ENCODE results near the gene ZBTB48. TPM values are rescaled to one million over a fixed set of nuclear protein-coding genes. Genes with fewer than 3 reads are reported as not detected.

ZBTB48 gene
- total RNA-seq, 1 donor from 2014 or later, result 19.9 TPM

DNA sequence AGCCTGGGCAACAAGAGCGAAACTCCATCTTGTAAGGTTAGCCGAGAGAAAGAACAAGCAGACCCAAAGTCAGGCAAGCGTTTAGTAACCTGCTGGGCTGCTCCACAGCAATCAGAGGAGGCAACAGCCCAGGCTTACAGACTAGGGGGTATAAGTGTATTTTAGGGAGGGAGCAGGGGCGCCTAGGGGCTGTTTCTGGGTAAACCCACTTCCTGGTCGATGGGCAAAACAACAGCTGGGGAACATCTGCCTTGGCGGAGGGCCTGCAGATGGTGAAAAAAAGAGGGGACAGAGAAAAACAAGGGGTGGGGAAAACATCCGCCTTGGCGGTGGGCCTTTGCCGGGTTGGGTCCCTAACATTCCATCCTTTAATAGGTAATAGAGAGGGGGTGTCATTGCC lies 19.5 kb upstream of the ZBTB48 start:
- TF ChIP-seq, protein P1, sequence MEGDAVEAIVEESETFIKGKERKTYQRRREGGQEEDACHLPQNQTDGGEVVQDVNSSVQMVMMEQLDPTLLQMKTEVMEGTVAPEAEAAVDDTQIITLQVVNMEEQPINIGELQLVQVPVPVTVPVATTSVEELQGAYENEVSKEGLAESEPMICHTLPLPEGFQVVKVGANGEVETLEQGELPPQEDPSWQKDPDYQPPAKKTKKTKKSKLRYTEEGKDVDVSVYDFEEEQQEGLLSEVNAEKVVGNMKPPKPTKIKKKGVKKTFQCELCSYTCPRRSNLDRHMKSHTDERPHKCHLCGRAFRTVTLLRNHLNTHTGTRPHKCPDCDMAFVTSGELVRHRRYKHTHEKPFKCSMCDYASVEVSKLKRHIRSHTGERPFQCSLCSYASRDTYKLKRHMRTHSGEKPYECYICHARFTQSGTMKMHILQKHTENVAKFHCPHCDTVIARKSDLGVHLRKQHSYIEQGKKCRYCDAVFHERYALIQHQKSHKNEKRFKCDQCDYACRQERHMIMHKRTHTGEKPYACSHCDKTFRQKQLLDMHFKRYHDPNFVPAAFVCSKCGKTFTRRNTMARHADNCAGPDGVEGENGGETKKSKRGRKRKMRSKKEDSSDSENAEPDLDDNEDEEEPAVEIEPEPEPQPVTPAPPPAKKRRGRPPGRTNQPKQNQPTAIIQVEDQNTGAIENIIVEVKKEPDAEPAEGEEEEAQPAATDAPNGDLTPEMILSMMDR (IDR thresholded peaks at IDR 0.05), result no peak
- Mint-ChIP-seq H3K27ac (ENCODE audit: unreplicated experiment) (no peak overlapping the region), H3K27me3 (ENCODE audit: low read depth) (peaks cover 2% of the 10 kb centered on the region), H3K36me3 (ENCODE audit: low read depth) (no peaks in the 10 kb centered on the region), H3K4me3 (ENCODE audit: unreplicated experiment) (no peak overlapping the region), H3K4me1 (ENCODE audit: low read depth) (no peaks in the 10 kb centered on the region), H3K9me3 (ENCODE audit: low read depth) (peaks cover 4% of the 10 kb centered on the region)
- no peak for DNase-seq (ENCODE audit: low spot score)

DNA sequence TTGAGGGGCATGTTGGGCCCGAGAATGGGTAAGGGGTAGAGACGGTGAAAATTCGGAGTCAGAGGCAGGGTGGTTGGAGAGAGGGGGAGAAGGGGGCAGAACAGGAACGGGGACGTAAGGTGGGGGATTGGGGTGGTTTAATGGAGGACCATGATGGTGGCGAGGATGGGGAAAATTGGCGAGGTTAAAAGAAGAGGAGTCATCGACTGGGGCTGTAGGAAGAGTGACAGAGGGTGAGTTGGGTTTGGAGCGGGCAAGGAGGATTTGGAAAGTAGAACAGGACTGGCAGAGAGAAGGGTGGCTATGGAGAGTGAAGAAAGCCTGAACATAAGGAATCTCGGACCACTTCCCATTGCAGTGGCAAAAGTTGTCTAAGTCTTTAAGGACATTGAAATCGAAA lies 10.8 kb upstream of the ZBTB48 start:
- no peak overlapping the region for H3K27ac Mint-ChIP-seq (ENCODE audit: unreplicated experiment)
- no peaks in the 10 kb centered on the region for H3K4me1 Mint-ChIP-seq (ENCODE audit: low read depth)
- H3K4me3 Mint-ChIP-seq (ENCODE audit: unreplicated experiment), result no peak overlapping the region
- H3K27me3 Mint-ChIP-seq (ENCODE audit: low read depth), result peaks cover 22% of the 10 kb centered on the region
- H3K36me3 Mint-ChIP-seq (ENCODE audit: low read depth), result peaks cover 3% of the 10 kb centered on the region
- TF ChIP-seq, protein P1 (IDR thresholded peaks at IDR 0.05), result no peak
- DNase-seq (ENCODE audit: low spot score), result no peak
- peaks cover 5% of the 10 kb centered on the region for H3K9me3 Mint-ChIP-seq (ENCODE audit: low read depth)

DNA sequence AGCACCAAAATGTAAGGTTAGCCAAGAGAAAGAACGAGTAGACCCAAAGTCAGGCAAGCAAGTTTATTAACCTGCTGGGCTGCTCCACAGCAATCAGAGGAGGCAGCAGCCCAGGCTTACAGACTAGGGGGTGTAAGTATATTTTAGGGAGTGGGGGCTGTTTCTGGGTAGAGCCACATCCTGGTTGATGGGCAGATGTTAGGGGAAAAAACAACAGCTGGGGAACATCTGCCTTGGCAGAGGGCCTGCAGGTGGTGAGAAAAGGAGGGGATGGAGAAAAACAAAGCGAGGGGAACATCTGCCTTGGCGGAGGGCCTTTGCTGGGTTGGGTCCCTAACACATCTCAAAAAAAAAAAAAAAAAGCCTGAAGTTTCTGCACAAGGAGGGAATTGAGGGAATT lies 9.7 kb upstream of the ZBTB48 start:
- no peak for DNase-seq (ENCODE audit: low spot score)
- Mint-ChIP-seq H3K36me3 (ENCODE audit: low read depth) (peaks cover 3% of the 10 kb centered on the region), H3K9me3 (ENCODE audit: low read depth) (peaks cover 5% of the 10 kb centered on the region), H3K27me3 (ENCODE audit: low read depth) (peaks cover 22% of the 10 kb centered on the region), H3K4me1 (ENCODE audit: low read depth) (no peaks in the 10 kb centered on the region), H3K27ac (ENCODE audit: unreplicated experiment) (no peak overlapping the region), H3K4me3 (ENCODE audit: unreplicated experiment) (no peak overlapping the region)
- TF ChIP-seq, protein P1 (IDR thresholded peaks at IDR 0.05), result no peak

DNA sequence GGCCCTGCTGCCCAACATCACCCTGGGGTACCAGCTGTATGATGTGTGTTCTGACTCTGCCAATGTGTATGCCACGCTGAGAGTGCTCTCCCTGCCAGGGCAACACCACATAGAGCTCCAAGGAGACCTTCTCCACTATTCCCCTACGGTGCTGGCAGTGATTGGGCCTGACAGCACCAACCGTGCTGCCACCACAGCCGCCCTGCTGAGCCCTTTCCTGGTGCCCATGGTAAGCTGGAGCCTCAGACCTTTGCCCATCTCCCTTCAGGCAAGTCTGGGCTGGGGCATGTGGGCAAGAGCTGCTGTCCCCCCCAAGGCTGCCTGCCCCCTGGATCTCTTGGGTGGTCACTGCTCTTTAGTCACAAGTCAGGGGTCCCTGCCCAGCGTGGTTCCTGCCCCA lies 8.8 kb upstream of the ZBTB48 start:
- no peak overlapping the region for H3K4me3 Mint-ChIP-seq (ENCODE audit: unreplicated experiment)
- DNase-seq (ENCODE audit: low spot score), result no peak
- H3K36me3 Mint-ChIP-seq (ENCODE audit: low read depth), result peaks cover 3% of the 10 kb centered on the region
- H3K27ac Mint-ChIP-seq (ENCODE audit: unreplicated experiment), result no peak overlapping the region
- TF ChIP-seq, protein P1 (IDR thresholded peaks at IDR 0.05), result no peak
- no peaks in the 10 kb centered on the region for H3K4me1 Mint-ChIP-seq (ENCODE audit: low read depth)
- peaks cover 22% of the 10 kb centered on the region for H3K27me3 Mint-ChIP-seq (ENCODE audit: low read depth)
- peaks cover 5% of the 10 kb centered on the region for H3K9me3 Mint-ChIP-seq (ENCODE audit: low read depth)

DNA sequence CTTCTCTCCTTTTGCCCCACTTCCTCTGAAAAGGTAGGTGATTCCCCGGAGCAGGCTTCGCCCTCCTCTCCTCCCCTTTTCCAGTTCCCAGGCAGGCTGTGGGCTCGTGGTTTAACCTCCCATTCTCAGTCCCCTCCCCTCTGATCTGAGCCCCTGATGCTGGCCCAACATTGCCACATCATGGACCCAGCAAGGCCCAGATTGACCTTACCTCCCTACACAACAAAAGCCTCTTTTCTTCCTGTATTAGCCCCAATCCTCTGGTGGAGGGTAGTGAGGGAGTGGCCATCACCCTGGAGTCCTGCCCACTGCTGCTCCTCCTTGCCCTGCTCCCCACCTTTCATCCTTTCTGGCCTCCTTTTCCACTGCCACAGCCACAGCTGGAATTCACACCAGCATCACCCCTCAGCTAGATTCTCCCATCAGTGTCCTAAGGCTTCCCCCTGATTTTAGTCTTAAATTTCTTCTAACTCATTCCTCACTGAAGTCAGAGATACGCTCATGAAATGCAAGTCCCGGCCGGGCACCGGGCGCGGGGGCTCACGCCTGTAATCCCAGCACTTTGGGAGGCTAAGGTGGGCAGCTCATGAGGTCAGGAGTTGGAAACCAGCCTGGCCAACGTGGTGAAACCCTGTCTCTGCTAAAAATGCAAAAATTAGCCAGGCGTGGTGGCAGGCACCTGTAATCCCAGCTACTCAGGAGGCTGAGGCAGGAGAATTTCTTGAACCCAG lies 7.0 kb upstream of the ZBTB48 start:
- no peak for DNase-seq (ENCODE audit: low spot score)
- H3K9me3 Mint-ChIP-seq (ENCODE audit: low read depth), result peaks cover 5% of the 10 kb centered on the region

More for the DNA sequence above, 7.0 kb upstream of the ZBTB48 start:
- no peak overlapping the region for H3K27ac Mint-ChIP-seq (ENCODE audit: unreplicated experiment)
- peaks cover 22% of the 10 kb centered on the region for H3K27me3 Mint-ChIP-seq (ENCODE audit: low read depth)
- H3K4me3 Mint-ChIP-seq (ENCODE audit: unreplicated experiment), result no peak overlapping the region
- TF ChIP-seq, protein P1 (IDR thresholded peaks at IDR 0.05), result no peak
- H3K36me3 Mint-ChIP-seq (ENCODE audit: low read depth), result peaks cover 3% of the 10 kb centered on the region
- H3K4me1 Mint-ChIP-seq (ENCODE audit: low read depth), result no peaks in the 10 kb centered on the region
